G401.6 (cell line): ENCODE results near the gene TAS1R2.
"Not testable (repeated sequence)": the region's sequence is repeated elsewhere in the genome, so short reads cannot be mapped to it uniquely, and the experiment has no call there.

ENCODE experiments used
- FAIRE-seq: peaks from 2 replicates; lab custom pipeline; 2012; peaks lifted over from hg19 to GRCh38; lab: Jason Lieb, UNC

The TAS1R2 gene

DNA sequence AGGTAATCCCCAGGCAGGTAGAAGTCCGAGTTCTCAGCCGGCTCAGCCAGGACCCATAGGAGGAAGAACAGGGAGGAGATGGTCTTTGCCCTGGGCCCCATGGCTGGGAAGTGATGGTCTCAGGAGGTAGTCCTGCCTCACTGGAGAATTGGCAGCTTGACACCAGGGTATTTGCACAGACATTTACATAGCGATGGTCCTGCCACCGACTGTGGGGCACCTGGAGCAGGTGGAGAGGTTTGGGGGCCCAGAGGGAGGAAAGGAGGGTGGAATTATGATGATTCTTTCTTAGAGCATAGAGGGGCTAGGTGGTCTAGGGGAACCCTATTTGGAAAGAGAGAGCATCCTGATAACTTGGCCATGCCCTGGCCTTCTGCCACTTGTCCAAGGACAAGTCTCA lies at the start of gene TAS1R2:
TAS1R2 (minus strand) TSS at position 101 of the 400 bp plus-strand sequence; CDS start at position 101, 0 bp downstream.
- no peak for FAIRE-seq

DNA sequence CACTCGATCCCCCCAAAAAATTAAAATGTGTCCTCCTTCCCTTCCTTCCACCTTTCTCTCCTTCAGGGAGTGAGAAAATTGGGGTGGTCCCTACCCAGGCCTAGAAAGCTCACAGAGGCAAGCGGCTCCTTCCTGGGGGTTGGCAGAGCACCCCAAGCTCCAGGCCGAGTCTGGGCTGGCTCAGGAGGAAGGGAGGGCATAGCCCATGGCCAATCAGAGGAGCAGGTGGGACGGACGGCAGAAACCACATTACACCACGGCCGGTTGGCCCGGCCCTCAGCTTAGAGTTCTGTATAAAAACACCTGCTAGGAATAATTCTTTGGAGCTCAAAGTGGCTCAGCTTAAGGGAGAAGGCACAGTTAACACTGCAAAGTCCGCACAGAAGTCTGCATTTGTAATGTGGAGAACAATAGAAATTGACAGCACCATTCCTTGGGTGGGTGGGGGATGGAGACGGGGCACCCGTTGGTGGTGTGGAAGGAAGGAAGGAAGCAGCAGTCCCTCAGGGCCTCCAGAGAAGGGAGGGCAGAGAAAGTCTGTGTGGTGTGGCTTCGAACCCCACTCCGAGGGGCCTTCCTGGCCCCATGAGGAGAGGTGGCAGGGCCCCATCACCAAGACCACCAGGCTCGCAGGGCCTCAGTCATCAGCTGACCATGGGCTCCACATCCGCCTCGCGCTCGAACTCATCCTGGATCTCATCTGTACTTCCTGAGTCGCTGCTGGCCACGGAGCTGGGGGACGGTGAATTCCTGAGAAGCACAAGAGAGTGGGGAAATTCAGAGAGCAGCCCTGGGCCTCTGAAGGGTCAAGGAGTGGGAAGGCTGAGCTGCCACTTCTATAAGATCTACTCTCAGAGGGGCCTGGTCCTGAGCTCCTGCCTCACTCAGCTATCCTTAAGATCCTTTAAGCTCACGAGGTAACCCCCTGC lies 48.7 kb upstream of the TAS1R2 start:
- no peak for FAIRE-seq

DNA sequence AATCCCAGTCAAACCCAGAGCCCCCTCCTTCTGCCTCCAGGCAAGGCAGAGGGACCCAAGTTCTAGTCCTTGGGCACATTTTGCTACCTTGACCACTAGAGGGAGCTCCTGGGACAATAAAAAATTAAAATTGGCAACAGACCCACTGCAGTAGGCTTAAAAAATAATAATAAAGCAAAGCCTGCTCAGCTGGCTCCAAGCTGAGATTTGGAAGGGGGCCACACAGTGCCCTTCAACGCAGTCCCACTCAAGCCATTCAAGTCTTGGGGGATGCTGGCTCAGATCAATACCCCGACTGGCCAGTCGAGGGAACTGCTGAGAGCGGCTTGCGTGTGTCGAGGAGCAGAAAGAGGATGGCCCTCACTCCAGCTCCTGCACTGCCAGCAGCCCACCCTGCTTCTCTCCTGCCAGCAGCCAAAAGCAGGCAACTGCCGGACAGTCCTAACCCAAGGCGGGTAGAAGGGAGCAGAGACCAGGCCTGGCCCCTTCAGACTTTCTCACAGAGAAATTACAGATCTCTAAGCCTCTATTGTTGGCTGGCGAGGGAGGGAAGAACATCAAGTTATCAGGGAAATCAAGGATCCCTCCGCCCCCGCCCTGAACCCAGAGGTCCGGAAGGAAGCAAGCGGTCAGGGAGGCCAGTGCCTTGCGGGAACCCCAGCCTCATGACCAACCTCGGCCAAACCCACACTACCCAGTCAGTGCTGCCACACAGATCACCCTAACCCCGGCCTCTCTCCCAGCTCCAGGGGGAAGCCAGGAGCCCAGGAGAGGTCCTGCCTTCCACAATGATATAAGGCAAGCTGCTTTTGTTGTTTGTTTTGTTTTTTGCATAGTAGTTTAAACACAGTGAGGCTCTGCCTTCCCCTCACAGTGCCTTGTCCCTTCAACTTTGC lies 47.8 kb upstream of the TAS1R2 start:
- peak; percentile 46 for FAIRE-seq

DNA sequence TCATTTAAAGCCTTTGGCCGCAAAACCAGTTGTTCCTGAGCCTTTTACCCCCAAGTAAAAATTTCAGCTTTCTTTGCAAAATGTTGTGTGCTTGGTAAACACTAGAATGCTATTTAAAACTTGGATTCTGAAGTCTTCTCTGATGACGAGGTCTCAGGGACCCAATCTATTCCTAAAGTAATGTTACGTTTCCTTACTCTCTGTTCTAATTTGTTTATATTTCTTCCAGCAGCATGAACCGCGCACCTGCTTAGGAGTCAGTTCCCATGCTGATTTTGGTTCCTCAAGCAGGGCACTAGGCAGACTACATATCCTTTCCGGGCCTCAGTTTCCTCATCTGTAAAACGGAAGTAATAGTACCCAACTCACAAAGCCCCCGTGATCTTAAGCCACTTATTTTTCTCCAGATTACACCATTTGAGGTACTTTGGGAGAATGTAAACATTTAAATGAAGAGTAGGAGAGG lies 43.9 kb upstream of the TAS1R2 start:
- no peak for FAIRE-seq

DNA sequence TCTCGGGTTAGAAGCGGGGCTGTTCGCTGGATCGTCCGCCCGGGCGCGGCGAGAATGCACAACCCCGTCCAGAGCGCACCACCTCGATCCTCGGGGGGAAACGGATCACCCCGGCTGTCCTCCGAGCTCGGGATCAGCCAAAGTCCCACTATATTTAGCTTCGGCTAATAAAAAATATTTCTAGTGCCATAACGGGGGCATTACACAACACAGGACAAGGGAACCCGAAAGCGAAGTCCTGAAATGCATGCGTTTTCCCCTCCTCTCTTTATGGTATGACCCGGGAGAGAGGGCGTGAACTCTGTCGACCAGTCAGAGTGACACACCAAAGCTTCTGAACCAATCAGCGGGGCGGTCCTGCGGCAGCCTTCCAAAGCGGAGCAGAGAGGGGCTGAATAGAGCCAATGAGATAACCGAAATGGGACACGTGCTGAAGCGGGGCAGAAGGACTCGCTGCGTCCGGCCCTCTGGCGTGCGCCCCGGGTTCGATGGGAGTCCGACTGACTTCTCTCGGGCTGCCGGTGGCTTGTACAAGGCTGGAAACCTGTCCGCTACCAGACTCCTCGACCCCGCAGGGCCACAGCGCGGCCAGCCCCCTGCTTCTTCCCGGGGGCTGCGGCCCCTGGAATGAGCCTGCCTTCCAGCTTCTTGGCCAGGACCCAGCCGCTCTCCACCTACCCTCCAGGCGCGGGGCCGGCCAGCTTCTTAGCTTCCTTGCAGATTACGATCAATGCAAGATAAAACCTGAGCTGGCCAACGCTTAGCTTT lies 43.2 kb upstream of the TAS1R2 start, which contains the start of gene ALDH4A1:
ALDH4A1 (minus strand) TSS at position 33 of the 768 bp plus-strand sequence; CDS start at position 1, 32 bp downstream.
- peak; percentile 99 for FAIRE-seq

DNA sequence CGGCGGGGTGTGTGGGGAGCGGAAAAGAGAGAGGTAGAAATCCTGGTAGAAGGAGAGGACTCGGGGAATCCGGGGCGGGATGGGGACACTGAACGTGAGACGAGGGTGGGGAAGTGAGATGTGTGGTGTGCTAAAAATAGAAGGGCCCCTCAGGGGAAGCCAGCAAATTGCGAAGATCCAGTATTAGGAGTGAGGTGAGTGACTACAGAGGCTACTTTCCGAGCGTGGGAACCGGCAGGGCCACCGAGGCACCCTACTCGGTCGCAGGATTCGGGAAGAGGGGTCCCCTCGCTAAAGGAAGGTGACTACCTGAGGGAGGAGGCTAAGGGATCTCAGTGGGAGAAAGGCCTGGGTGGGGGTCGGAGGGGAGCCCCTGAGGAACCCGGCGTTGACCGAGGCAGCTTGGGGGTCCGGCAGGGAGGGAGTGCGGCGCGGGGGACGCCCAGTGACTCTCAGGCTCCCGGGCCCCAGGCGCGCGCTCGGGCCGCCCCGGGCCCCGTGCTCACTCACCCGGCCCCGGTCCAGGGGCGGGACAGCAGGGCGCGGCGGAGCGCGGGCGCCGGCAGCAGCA lies 42.6 kb upstream of the TAS1R2 start:
- no peak for FAIRE-seq

DNA sequence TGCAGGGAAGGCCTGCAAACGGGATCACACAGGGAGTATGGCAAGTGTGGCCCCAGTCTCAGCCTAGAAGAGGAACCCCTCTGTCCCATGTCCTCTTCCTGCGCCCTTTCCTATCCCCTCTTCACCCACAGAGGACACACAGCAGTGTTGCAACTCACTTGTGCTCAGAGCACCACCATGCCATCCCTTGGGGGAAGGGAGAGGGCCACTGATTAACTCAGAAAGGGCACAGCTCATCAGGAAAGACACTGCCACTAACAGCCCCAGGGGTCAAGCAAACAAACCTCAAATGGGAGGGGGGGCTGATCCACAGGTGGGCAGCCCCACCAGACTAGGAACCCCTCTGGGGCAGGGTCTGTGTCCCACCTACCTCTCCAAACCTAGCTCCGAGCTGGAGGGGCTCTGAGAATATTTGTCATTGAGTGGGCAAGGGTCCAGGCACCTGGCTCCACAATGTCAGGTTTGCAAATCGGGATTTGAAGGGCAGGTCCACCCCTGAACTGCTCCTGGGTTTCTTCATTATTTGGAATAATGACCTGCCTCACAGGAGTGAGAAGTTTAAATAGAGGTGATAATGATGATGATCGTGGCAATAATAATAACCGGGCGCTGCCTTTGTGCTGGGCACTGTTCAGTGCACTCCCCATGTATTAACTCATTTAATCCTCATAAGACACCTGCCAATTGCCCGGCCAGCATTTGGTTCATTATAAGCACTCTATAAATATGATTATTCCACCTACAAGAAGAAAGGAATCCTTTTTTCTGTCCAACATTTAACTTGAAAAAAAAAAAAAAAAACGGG lies 41.9 kb upstream of the TAS1R2 start:
- no peak for FAIRE-seq

DNA sequence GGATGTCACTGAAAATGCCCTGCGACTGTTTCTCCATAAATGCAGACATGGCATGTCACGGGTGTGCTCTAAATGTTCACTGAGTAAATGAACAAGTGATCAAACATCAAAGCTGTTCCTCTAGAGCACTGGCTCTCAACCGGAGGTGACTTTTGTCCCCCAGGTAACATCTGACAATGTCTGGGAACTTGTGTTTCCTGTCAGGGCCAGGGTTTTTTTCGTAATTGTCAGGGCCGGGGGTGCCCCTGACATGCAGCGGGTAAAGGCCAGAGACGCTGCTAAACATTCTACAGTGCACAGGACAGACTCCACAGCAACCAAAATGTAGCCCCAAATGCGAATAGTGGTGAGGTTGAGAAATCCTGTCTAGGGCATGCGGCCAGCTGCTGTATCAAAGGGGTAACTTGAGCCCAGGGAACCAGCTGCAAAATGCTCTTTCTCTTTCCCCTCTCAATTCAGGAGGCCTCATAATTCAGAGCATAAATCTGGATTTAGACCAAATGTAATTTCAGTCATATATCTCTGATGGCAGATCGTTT lies 40.9 kb upstream of the TAS1R2 start:
- no peak for FAIRE-seq

DNA sequence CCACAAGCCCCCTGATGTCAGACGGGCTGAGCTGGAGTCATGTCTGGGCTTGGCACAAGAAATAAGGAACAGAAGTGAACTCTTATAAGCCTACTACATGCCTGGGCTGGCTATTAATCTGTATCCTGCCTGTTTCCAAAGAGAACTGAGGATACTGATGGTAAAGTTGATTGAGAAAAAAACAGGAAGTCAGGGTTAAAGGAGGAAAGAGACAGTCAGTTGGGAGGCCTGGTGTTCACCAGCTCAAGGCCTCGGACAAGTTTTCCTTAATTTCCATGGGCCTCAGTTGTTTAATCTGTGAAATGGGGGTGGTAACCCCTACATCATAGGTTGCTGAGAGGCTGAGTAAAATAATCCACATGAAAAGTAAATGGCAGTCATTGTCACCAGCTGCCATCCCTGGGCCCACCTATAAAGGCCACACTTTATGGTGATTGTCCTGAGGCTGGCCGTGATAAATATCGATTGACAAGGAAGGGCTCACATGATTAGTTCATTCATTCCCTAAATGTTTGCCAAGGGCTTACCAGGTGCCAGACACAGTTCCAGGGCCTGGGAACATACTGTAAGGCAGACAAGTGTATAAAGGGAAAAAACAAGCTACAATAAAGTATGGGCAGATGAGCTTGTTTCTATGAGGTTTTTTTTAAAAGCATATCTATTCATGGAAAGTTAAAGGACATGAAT lies 40.0 kb upstream of the TAS1R2 start:
- no peak for FAIRE-seq

DNA sequence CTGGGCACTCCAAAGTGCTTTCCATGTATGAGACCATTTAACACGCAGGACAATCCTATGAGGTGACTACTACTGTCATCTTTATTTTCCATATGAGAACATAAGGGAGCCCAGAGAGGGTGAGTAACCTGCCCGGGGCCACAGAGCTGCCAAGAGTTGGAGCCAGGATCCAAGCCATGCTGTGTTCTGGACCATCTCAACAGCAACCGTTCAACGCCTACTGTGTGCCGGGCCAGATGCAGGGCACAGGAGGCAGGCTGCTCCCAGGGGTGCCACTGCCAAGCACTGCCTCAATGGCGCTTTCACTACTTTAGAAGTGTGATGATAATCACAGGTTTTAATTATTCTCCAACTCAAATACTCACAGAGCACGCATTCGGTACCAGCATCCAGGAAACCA lies 39.1 kb upstream of the TAS1R2 start:
- FAIRE-seq, result no peak

DNA sequence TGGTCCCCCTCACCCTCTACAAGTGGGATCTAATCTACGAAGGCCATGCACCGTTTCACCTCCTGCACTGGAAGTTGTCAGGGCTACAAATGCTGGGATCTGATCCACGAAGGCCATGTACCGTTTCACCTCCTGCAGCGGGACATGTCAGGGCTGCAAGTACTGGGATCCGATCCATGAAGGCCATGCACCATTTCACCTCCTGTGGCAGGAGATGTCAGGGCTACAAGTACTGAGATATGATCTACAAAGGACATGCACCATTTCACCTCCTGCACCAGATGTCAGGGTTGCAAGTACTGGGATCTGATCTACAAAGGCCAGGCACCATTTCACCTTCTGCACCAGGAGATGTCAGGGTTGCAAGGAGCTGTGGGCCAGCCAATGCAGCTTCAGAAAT lies 35.9 kb upstream of the TAS1R2 start:
- FAIRE-seq, result no peak

DNA sequence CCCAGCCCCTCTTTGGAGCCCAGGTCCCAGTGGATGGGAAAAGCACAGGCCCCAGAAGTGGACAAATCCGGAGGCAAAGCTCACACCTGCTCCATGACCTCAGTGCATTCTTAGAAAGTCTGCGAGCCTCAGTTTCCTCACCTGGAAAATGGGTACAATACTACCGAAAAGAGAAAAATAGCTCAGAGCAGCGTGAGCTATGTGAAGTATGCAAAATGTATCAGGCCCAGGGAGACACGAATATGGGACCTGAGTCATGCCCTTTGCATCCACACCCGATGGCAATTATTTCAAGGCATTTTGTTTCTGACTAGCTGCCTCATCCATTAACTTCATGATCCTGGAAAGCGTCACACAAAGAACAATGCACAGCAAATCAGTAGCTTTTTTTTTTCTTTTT lies 33.7 kb upstream of the TAS1R2 start:
- no peak for FAIRE-seq

DNA sequence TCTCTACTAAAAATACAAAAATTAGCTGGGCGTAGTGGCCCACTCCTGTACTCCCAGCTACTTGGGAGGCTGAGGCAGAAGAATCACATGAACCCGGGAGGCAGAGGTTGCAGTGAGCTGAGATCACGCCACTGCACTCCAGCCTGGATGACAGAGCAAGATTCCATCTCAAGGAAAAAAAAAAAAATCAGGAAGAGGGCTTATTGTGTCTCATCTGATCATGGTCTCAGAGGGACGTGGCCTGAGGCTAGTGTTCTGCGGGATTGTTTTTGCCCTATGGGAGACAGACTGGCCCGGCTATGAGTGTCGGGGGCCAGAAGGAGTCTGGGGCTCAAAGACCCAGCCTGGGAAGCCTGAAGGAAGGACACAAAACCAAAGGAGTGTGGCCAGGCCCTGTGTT lies 32.4 kb upstream of the TAS1R2 start:
- FAIRE-seq, result not testable (repeated sequence)

DNA sequence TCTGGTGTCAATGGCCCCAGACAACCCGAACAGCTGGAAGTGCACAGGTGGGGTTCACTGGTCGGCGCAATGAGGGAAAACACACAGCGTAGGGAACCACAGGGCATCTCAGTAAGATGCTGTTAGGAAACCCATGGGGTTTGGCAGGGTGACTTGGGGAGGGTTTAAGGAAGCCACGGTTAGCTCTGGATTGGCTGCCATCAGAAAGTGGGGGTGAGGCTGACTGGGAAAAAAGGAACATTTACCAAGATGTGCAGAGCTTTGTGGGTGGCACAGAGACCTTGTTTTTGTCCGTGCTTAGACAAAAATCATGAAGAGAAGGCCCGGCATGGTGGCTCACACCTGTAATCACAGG lies 31.9 kb upstream of the TAS1R2 start:
- FAIRE-seq, result no peak

DNA sequence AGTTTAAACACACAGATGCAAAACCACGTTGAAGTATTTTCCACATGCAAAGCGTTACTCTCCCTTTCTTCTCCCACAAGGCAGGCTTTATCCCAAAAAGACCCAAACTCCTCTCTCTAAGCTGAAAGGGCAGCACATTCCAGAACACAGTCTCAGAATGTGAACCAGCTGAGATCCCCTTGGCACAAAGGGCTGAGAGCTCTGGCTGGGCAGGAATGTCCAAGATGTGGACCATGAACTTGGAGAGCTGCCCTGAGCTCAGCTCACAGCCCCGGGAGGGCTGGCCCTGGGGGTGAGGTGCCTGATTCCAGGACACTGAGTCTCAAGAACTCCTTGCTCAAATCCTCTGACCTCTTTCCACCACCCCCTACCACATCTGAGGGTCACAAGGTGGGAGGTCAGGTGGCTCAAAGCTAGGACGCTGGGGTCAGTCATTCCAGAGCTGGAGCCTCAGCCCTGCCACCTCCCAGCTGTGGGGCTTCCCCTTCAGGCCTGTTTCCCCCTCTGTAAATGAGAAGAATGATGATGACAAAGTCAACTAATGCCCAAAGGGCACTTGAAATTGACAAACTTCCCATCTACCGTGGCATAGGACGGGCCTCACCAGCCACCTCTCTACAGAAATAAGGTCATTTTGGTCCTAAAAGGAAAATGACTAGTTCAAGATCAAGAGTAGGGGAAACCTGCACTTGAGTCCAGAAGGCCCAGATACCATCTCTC lies 31.4 kb upstream of the TAS1R2 start:
- FAIRE-seq, result no peak

DNA sequence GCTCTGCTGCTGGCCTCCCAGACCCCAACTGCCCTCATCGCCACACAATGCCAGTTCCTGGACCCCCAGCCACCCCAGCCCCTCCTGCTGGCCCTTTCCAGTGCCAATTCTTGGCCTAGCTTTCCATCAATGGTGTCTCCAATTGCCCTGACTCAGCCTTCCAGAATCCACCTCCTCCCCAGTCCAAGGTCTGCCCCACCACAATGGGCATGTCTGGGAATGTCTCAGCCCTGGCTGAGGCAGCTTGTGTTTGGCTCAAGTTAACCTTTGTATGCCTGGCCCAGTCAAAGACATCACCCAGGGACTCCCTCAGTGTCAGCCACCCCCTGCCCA lies 26.5 kb upstream of the TAS1R2 start:
- FAIRE-seq, result no peak

DNA sequence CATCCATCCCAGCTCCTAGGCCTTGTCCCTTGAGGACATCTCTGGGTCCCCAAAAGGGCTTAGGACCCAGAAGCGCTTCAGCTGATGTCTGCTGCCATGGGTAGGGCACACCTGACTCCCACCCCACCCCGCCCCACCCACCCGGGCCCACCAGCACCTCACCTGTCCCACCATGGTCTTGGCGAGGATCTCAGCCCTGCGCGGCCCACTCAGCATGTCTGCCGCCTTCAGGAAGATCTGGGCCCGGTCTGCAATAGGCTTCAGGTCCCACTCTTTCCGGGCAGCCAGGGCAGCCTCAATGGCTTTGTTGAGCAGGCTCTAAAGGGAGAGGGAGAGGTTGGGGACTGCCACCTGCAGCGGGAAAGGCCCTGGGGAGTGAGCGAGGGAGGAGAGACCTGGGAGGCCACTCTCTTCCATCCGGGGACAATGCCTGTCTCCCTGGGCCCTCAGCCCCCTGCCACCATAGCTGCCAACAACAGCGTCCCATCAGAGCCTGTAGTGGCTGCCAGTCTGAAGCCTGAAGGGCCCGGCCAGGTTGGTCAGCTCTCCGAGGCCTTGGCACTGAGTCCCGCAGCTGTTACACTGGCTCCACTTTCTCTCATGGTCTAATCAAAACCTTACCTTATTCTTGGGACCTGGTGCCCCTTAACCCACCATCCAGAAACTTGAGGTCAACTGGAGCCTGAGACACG lies 26.0 kb upstream of the TAS1R2 start:
- no peak for FAIRE-seq

DNA sequence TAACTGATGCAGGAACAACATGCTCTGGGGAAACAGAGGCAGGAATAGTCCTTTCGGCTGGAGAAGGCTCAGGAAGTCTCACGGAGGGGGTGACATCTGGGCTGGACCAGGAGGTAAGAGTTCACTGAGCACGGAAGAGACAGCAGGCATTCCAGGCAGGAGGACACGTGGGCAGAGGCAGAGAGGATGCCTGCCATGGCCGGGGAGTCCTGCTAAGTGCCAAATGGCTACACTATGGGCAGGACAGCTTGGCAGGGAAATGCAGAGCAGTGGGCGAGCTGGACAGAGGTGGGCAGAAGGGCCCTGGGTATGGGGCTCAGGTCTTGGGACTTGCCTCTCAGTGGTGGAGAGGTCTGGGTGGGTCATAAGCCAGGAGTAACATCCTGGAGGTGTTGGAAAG lies 25.3 kb upstream of the TAS1R2 start:
- no peak for FAIRE-seq

DNA sequence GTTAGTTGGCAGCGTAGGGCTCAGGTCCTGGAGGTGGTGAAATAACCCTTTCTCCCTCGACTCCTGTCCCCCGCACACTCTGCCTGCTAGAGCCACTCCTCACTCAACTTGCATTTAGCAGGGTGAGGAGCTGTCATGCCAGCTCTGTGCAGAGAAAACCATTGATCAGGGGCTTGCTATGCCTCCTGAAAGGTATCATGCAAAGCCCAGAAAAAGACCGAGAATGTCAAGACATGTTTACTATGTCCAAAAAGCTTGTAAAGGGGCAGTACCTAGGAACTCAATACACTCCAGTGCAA lies 24.9 kb upstream of the TAS1R2 start:
- no peak for FAIRE-seq
